Subcutaneous adipose tissue (tissue), 4 donors: ENCODE results near the gene FAM53B. TPM values are rescaled to one million over a fixed set of nuclear protein-coding genes. Genes with fewer than 3 reads are reported as not detected.

Source experiments
- CTCF ChIP-seq: fragments of 450-650 bp; IDR thresholded peaks from one replicate; pipeline ENCODE4 v1.5.1; 2016; ENCODE audit warnings: low read depth, mild to moderate bottlenecking, control low read depth, antibody characterized with exemption, moderate library complexity
- total RNA-seq, 4 donors: library from RNA; depleted of rRNA; stranded (reverse); fragments of >200 nt; gene quantifications; one replicate each; pipeline ENCODE4 v1.1.0, GENCODE V29; 2016

The FAM53B gene
- total RNA-seq, 4 donors from 2014 or later: 13.5 to 39.2 (median 29.5) TPM

- TF ChIP-seq CTCF: no peak
These were observed 84.8 kb downstream of the FAM53B start for GRCh38 chr10:124659380-124659779.

- no peak for TF ChIP-seq CTCF
These were observed 85.5 kb downstream of the FAM53B start for GRCh38 chr10:124658591-124659242.

GRCh38 chr10:124657806-124658205 is 86.4 kb downstream of the FAM53B start:
- no peak for TF ChIP-seq CTCF

GRCh38 chr10:124656541-124656940 is 87.6 kb downstream of the FAM53B start:
- TF ChIP-seq CTCF: no peak

- TF ChIP-seq CTCF: no peak
These were observed 88.1 kb downstream of the FAM53B start for GRCh38 chr10:124656113-124656490.

- TF ChIP-seq CTCF: no peak
These were observed 88.7 kb downstream of the FAM53B start for GRCh38 chr10:124655191-124656112.

- TF ChIP-seq CTCF: no peak
These were observed 89.5 kb downstream of the FAM53B start for GRCh38 chr10:124654686-124655085.
